Pancreas (tissue), 10 donors: Measurements from ENCODE around the gene NCS1. TPM values are rescaled to one million over a fixed set of nuclear protein-coding genes. Genes with fewer than 3 reads are reported as not detected.

Experiments
- ATAC-seq, 4 donors: fragments of 200-7000 bp; cut with Tn5 transposase; one replicate each; pipeline versions ENCODE4 v1.8.0 to v1.9.1; 2020; ENCODE audit warnings: mild to moderate bottlenecking in 4 of 4, moderate library complexity in 4 of 4
- DNase-seq, 6 donors: peaks; one replicate each; pipeline ENCODE4 v3.0.0-alpha.2; 2020
- FAIRE-seq: peaks from 2 replicates; lab custom pipeline; 2012; peaks lifted over from hg19 to GRCh38; lab: Jason Lieb, UNC
- H3K27ac ChIP-seq, 4 donors: fragments of 200-600 bp; sonication (generic); 1 replicate in 3 of 4; 2 replicates in 1 of 4; pipeline versions ENCODE4 v1.5.0 to v1.8.0; 2020
- H3K27me3 ChIP-seq, 4 donors: fragments of 200-600 bp; one replicate each; pipeline ENCODE4 v1.8.0; 2021
- H3K36me3 ChIP-seq, 3 donors: fragments of 200-600 bp; sonication (generic) in 1 of 3; one replicate each; pipeline versions ENCODE4 v1.5.0 to v1.8.0; 2020 to 2021
- H3K4me1 ChIP-seq, 3 donors: fragments of 200-600 bp; one replicate each; pipeline ENCODE4 v1.8.0; 2021
- H3K4me3 ChIP-seq, 4 donors: fragments of 200-600 bp; sonication (generic) in 2 of 4; one replicate each; pipeline versions ENCODE4 v1.5.0 to v1.8.0; 2020 to 2021
- H3K9me3 ChIP-seq, 4 donors: fragments of 200-600 bp; one replicate each; pipeline ENCODE4 v1.8.0; 2021
- CTCF ChIP-seq, 4 donors: fragments of 200-600 bp; sonication (generic) in 3 of 4; IDR thresholded peaks; one replicate each; pipeline versions ENCODE4 v1.5.0 to v1.8.0; 2021; ENCODE audit warnings: antibody characterized with exemption in 4 of 4
- WGBS, 2 donors: extraction: QIAGEN DNeasy Blood & Tissue Kit; methylation state at CpG; one replicate each; pipeline ENCODE4 v1.1.7; 2013; 5-methylcytosine and 5-hydroxymethylcytosine counted together
- intact Hi-C, 3 donors: fragments of 100-400 bp; cut with DNase I; formaldehyde crosslinking; loops; one replicate each; pipeline versions ENCODE4 v1.11.1 to v1.14.2; 2022
- polyA plus RNA-seq, 2 donors: library from polyadenylated mRNA; stranded (reverse); fragments of 200-250 nt; gene quantifications; one replicate each; pipeline ENCODE4 v1.2.3, GENCODE V29; 2013
- total RNA-seq, 6 donors: library from RNA; stranded (reverse); fragmentation: NEBNext Ultra II Directional in 4 of 6; extraction: Animal tissue kit (Norgen Biotek cat#: 25700) in 4 of 6; gene quantifications; one replicate each; pipeline versions ENCODE4 v1.2.1 to v1.2.4, GENCODE V29; 2021 to 2023
- donor health status: healthy with polysubstance abuse.
- donor health status: DM: no; HTN: no; CAD: no; lungs with moderate emphysema.
- donor health status: DM: no; HTN: no; CAD: no.
- donor health status: control.
- donor health status: control.
- donor health status: Bipolar disorder and iron deficiency.
- donor health status: DM: yes; HTN: yes; CAD: no.
- donor health status: DM: no; HTN: no; CAD: no.
- donor health status: DM: no; HTN: no; CAD: no.
- donor health status: DM: yes; HTN: yes; CAD: no.

Gene NCS1
- total and polyA plus RNA-seq, 8 donors = 3.0 to 8.6 (median 4.9) TPM

GRCh38 chr9:130140706-130141105, 31.5 kb upstream of the NCS1 start:
- 81 to 92% methylated on average over 10 of the region's 10 CpGs for WGBS, 2 donors

GRCh38 chr9:130142056-130142455, 30.1 kb upstream of the NCS1 start:
- no peaks in the 10 kb centered on the region for H3K4me1 ChIP-seq
- ATAC-seq (no peak), FAIRE-seq (no peak), DNase-seq (no peak)
- WGBS, 2 donors = 66 to 67% methylated on average over 12 of the region's 12 CpGs
- no peak overlapping the region for H3K27ac ChIP-seq
- H3K9me3 ChIP-seq = no peaks in the 10 kb centered on the region
- no peak overlapping the region for H3K4me3 ChIP-seq
- TF ChIP-seq CTCF (IDR thresholded peaks at IDR 0.05) = no peak
- intact Hi-C loops = no loop called here
- H3K27me3 ChIP-seq = no peaks in the 10 kb centered on the region
- H3K36me3 ChIP-seq = no peaks in the 10 kb centered on the region

More at GRCh38 chr9:130140706-130141105, 31.5 kb upstream of the NCS1 start:
- H3K4me1 ChIP-seq = no peaks in the 10 kb centered on the region
- ATAC-seq = no peak
- H3K9me3 ChIP-seq = no peaks in the 10 kb centered on the region
- H3K36me3 ChIP-seq = no peaks in the 10 kb centered on the region
- DNase-seq = no peak
- no peaks in the 10 kb centered on the region for H3K27me3 ChIP-seq
- intact Hi-C loops = no loop called here
- no peak for FAIRE-seq
- H3K4me3 ChIP-seq = no peak overlapping the region
- TF ChIP-seq CTCF (IDR thresholded peaks at IDR 0.05) = no peak
- H3K27ac ChIP-seq = no peak overlapping the region

DNA sequence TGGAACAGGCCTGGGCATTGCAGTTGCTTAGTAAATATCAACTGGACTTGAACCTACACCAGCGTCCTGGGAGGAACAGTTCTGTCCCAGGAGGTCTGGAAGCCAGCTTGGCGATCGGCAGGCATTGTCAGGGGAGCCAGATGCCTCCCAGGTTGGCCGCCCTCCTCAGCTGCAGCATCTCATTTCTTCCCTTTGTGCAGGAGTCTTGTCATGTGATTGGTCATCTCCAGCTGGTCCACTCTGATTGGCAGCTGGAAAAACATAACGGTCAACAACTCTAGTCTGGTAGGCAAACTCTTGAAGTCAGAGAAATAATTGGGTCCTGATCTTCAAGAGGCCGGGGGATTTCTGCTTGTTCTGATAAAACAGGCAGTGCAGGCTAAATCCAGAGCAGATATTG, 29.6 kb upstream of the NCS1 start:
- FAIRE-seq = no peak
- TF ChIP-seq CTCF (IDR thresholded peaks at IDR 0.05) = no peak
- Histone ChIP-seq H3K4me1 (no peaks in the 10 kb centered on the region), H3K27me3 (no peaks in the 10 kb centered on the region), H3K27ac (no peak overlapping the region), H3K4me3 (no peak overlapping the region), H3K36me3 (no peaks in the 10 kb centered on the region), H3K9me3 (no peaks in the 10 kb centered on the region)
- no peak for ATAC-seq
- DNase-seq = no peak
- WGBS, 2 donors = 55 to 57% methylated on average over 6 of the region's 6 CpGs
- intact Hi-C loops = no loop called here

- intact Hi-C loops = no loop called here
- no peak for FAIRE-seq
- Histone ChIP-seq H3K27ac (no peak overlapping the region), H3K4me1 (no peaks in the 10 kb centered on the region), H3K36me3 (no peaks in the 10 kb centered on the region), H3K9me3 (no peaks in the 10 kb centered on the region), H3K4me3 (no peak overlapping the region), H3K27me3 (no peaks in the 10 kb centered on the region)
- WGBS, 2 donors = 64 to 75% methylated on average over 24 of the region's 24 CpGs
- ATAC-seq = no peak
- no peak for DNase-seq
- TF ChIP-seq CTCF (IDR thresholded peaks at IDR 0.05) = no peak
Observed at GRCh38 chr9:130143279-130143893, 28.8 kb upstream of the NCS1 start.

- TF ChIP-seq CTCF (IDR thresholded peaks at IDR 0.05) = no peak
- Histone ChIP-seq H3K4me3 (no peak overlapping the region), H3K36me3 (no peaks in the 10 kb centered on the region), H3K9me3 (no peaks in the 10 kb centered on the region), H3K4me1 (no peaks in the 10 kb centered on the region), H3K27ac (no peak overlapping the region), H3K27me3 (no peaks in the 10 kb centered on the region)
- 47 to 51% methylated on average over 14 of the region's 14 CpGs for WGBS, 2 donors
- FAIRE-seq = no peak
- ATAC-seq = peak in 3 of 4 donors; percentile 28 to 47 (median 34)
- intact Hi-C loops = no loop called here
- no peak for DNase-seq
Observed at GRCh38 chr9:130143958-130144366, 28.2 kb upstream of the NCS1 start.
